ENCODE measurements around the gene CCDC88B. TPM values are rescaled to one million over a fixed set of nuclear protein-coding genes. Genes with fewer than 3 reads are reported as not detected.

Gene CCDC88B
- total and polyA plus RNA-seq, 3 donors from 2014 or later: 16.6 to 28.5 (median 23.5) TPM

GRCh38 chr11:64338716-64339115 is 1.3 kb upstream of the CCDC88B start:
- WGBS, 2 donors: 86 to 91% methylated on average over 8 of the region's 8 CpGs
- intact Hi-C loops (cut with DNase I; ENCODE audit: low total_unique reads): no loop called here
- TF ChIP-seq CTCF (IDR thresholded peaks at IDR 0.05) (no peak), POLR2A (IDR thresholded peaks at IDR 0.05) (no peak)
- H3K36me3 ChIP-seq (ENCODE audit: low read depth, missing control alignments): no peaks in the 10 kb centered on the region
- no peak overlapping the region for H3K4me3 ChIP-seq
- H3K4me1 ChIP-seq: peaks cover 12% of the 10 kb centered on the region
- no peak overlapping the region for H3K27ac ChIP-seq
- H3K27me3 ChIP-seq: no peaks in the 10 kb centered on the region
- H3K9me3 ChIP-seq: no peaks in the 10 kb centered on the region
- DNase-seq: no peak

GRCh38 chr11:64339286-64339685 is 718 bp upstream of the CCDC88B start:
- Histone ChIP-seq H3K9me3 (no peaks in the 10 kb centered on the region), H3K4me1 (peaks cover 12% of the 10 kb centered on the region), H3K36me3 (ENCODE audit: low read depth, missing control alignments) (no peaks in the 10 kb centered on the region), H3K4me3 (no peak overlapping the region), H3K27me3 (no peaks in the 10 kb centered on the region), H3K27ac (no peak overlapping the region)
- TF ChIP-seq CTCF (IDR thresholded peaks at IDR 0.05) (no peak), POLR2A (IDR thresholded peaks at IDR 0.05) (no peak)
- intact Hi-C loops (cut with DNase I; ENCODE audit: low total_unique reads): no loop called here
- WGBS, 2 donors: 66 to 70% methylated on average over 4 of the region's 4 CpGs
- DNase-seq: no peak

- intact Hi-C loops (cut with DNase I; ENCODE audit: low total_unique reads): no loop called here
- Histone ChIP-seq H3K4me1 (peaks cover 12% of the 10 kb centered on the region), H3K27ac (no peak overlapping the region), H3K9me3 (no peaks in the 10 kb centered on the region), H3K36me3 (ENCODE audit: low read depth, missing control alignments) (no peaks in the 10 kb centered on the region), H3K4me3 (peak overlapping the region in 1 of 2 donors; percentile 18), H3K27me3 (no peaks in the 10 kb centered on the region)
- TF ChIP-seq POLR2A (IDR thresholded peaks at IDR 0.05): no peak
- no peak for TF ChIP-seq CTCF (IDR thresholded peaks at IDR 0.05)
- peak; percentile 65 for DNase-seq
- 50 to 57% methylated on average over 9 to 33 of the region's 33 CpGs for WGBS, 2 donors
Observed at GRCh38 chr11:64340671-64341335, 799 bp downstream of the CCDC88B start.

- Histone ChIP-seq H3K4me1 (peaks cover 12% of the 10 kb centered on the region), H3K36me3 (ENCODE audit: low read depth, missing control alignments) (no peaks in the 10 kb centered on the region), H3K9me3 (no peaks in the 10 kb centered on the region), H3K27me3 (no peaks in the 10 kb centered on the region), H3K4me3 (no peak overlapping the region), H3K27ac (no peak overlapping the region)
- DNase-seq: no peak
- 40 to 69% methylated on average over 1 to 21 of the region's 21 CpGs for WGBS, 2 donors
- TF ChIP-seq CTCF (IDR thresholded peaks at IDR 0.05): no peak
- TF ChIP-seq POLR2A (IDR thresholded peaks at IDR 0.05): no peak
- intact Hi-C loops (cut with DNase I; ENCODE audit: low total_unique reads): no loop called here
Observed at GRCh38 chr11:64341429-64341828, 1.4 kb downstream of the CCDC88B start.

Measured in testis (tissue), 3 donors.